SHP77 treated with DMSO at 0.1 percent for 48 hours (cell line): ENCODE measurements around the gene SRRM2.
A peak's percentile ranks its signal among the peaks of the same experiment; 100 is the strongest.

ENCODE experiments used
- DNase-seq: peaks from one replicate; lab custom pipeline; 2025; lab: John Stamatoyannopoulos, UW

SRRM2 gene

DNA sequence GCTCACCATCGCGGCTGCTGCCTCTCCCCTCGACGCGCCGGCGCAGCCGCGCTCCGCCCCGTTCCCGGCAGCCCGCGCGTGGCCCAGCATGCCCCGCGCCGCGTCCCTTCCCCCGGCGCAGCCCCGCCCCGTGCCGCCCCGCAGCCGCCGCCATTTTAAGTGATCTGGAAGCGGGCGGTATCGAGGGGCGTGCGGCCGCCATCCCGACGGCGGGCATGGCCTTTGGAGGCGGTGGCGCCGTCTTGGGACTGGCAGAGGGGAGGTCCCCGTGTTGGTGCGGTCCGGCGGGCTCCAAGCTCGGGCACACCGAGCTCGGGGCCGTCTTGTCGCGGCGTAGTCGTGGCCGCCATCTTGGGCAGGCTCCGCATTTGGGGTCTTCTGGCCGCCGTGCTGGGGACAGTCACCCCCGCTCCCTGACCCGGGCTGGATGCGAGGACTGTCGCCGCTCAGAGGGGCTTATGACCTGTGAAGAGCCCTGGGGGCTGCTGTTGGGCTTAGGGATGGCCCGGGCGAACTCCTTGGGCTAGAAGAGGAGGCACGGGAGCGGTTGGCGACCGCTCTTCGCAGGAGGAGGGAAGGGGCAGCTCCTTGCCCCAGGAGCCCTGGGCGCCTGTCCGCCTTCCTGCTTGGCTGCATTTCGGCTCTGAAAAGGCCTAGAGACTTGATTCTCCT lies 24.9 kb downstream of the SRRM2 start, which contains the start of gene ELOB:
Gene ELOB (minus strand): TSS at position 50 of the 672 bp plus-strand sequence. CDS start 41 bp downstream, at position 9.
- DNase-seq: peak; percentile 61

DNA sequence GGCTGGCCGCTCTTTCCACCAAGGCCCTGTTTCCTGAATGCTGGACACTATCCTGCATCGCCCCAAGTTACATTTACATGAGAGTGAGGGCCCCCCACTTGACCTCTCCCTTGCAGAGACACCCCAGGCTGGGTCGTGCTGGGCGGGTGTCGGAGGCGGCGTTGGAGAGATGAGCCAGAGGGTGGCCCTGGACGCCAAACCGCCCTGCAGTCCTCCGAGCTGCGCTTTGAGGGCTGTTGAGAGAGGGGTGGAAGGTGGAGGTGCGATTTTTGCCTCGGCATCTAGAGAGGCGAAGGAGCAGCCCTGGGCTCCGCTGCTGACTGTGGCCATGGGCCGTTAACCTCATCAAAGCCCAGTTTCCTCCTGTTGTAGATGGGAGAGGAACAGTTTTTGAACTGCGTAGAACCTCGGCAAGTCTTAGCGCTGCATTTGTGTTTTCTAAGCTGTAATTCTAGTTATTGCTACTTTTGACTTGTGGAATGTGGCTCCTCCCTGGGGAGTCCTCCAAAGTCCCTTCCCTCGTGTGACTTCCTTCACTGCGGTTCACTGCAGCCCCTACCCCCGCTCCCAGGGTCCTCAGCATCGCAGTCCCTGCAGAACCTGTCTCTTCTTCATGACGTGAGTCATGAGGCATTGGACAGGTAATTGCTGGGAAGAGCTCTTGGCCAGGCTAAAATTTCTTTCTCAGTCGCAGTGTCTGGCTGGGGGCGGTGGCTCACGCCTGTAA lies 25.6 kb downstream of the SRRM2 start:
- no peak for DNase-seq

DNA sequence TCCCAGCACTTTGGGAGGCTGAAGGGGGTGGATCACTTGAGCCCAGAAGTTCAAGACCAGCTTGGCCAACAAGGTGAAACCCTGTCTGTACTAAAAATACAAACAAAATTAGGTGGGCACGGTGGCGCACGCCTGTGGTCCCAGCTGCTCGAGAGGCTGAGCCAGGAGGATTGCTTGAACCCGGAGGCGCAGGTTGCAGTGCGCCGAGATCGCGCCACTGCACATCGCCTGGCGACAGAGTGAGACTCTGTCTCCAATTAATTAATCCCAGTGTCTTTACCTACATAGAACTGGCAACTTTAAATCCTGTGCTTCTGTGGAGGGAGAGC lies 26.2 kb downstream of the SRRM2 start:
- no peak for DNase-seq

DNA sequence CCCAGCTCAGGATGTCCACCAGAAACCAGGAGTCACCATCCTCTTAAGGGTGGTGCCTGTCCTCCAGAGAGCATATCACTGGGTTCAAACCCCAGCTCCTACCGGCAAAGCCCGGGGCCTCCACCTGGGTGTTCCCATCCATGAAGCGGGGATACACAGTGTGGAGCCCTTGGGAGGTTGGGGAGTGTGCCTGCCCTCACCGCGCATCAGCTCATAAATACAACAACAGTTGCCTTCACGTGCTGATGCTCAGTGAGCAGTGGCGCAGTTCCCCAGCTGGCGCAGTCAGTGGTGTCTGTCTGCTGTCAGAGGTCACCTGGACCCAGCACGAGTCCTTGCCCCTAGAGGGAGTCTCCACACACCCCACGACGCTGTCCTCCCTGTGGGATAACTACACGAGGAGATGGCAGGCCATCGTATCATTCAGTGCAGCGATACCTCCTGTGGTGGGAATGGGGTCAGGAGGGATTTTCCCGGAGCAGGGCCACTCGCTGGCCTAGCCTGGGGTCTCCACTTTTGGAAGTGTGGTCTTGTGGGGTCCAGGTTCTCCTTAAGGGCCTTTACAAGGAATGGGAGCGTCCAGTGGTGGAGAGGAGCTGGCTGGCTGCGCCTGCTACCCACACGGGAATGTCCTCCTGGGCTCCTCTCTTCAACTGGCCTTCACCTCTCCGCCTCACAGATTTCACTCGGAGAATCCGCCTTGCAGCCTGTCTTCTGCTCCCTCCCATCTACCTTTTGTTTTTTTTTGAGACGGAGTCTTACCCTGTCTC lies 26.9 kb downstream of the SRRM2 start:
- no peak for DNase-seq

DNA sequence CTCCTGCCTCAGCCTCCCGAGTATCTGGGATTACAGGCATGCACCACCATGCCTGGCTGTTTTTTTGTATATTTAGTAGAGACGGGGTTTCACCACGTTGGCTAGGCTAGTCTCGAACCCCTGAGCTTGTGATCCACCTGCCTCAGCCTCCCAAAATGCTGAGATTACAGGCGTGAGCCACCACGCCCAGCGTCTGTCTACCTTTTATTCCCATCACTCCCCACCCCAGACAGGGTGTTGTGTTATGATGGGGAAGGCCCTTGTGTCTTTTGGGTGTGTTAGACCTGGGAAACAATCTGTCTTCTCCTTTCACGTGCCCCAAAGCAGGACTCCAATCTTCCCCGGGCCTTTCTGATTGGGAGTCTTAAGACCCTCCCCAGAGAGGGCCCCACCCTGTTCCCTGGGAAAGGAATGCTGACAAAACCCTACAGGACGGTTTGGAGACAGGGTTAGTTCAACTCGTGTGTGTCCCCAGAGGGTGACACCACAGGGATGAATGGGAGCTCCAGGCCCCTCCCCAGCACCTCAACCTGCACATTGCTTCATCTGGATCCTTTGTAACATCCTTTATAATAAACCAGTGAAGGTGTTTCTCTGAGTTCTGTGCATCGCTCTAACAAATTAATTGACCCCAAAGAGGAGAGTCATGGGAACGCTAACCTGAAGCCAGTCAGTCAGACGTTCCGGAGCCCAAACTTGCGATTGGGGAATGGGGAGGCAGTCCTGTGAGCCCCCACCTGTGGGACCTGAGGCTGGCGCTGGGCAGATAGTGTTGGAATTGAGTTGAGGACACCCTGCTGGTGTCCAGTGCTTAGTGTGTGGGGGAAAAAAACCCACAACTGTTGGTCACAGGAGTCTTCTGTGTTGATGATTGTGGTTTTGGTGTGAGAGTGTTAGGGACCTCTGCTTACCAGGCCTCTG lies 27.8 kb downstream of the SRRM2 start:
- no peak for DNase-seq

DNA sequence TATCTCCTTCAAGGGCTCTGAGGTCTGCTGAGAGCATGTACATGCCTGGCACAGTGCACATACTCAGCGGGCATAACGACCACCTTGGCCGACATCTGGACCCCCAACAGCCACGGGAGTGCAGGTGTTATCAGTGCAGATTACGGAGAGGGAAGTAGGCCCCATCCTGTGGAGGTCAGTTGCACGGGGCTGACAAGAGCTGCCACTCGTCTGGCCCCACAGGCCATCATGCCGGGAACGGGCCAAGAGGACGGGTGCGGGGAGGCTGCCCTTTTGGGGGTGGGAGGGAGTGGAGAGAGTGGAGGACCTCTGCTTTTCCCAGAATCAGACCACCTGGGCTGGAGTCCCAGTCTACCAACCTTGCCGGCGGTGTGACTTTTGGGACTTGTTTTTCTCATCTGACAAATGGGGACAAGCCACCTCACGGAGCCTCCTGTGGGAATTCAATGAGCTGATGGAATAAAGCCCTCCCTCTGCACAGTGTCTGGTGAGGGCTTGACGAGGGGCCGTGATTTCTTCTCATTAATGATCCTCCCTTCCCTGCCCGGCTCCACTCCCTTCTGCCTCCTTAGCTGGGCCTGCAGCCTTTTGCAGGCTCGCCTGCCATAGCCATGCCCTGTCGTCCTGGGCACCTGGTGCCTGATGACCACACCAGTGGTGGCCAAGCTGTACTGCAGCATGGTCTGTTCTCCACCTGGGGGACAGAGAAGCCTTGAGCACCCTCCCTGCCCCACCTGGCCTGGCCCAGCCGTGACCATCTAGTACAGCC lies 30.3 kb downstream of the SRRM2 start:
- DNase-seq: no peak

DNA sequence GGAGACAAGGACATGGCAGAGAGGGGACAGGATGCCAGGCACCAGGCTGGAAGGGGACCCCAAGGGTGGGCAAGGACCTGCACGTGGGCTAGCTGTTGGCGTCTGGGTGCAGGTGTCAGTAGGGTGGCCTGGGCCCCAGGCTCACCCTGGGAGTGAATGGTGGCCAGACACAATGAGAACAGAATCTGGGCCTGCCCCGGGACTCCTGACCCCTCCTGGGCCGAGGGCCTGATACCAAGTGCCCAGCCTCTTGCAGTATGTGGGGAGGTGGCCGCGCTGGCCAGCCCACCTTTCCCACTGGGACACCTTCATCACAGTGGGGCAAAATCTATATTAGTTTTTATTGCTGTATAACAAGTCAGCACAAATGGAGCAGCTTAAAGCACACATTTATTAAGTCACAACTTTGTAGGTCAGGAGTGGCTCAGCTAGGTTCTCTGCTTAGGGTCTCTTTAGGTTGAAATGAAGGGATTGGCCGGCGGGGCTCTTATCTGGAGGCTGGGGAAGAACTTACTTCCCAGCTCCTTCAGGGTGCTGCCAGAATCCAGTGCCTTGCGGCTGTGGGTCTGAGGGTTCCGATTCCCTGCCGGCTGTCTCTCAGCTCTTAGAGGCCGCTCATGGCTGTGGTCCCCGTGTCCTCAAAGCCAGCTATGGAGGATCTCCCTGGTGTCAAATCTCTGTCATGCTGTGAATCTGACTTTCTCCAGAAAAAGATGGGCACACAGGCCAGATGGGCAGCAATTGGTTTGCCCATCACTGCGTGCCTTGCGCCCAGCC lies 31.3 kb downstream of the SRRM2 start:
- DNase-seq: no peak

DNA sequence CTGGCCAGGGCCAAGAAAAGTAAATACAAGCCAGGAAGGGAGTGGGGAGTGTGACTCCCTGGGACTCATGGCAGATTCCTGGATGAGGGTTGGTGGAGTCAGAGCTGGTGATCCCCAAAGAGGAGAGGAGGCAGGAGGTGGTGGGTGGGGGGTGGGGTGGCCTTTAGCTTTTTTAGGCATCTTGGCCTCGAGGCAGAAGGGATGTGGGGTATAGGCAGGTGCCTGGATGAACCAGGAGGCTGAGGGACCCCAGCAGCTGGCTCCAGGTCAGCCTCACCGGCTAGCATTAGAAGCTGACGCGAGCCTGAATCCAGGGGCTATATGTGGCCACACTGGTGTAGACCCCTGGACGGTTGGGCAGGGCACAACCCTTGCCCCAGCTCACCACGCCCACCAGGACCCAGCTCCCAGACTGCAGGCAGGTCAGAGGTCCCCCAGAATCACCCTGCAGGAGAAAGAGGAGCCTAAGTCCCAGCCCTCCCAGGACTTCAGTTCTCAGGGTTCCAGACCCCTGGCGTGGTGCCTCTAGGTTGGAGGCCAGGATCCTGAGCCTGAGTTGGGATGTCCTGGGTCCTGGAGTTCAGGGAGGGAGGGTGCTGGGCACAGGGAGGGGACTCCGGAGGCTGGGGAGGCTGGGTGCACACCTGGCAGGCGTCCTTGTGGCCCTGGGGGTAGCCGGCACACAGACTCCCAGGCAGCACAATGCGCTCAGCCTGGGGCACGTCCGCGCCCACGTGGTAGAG lies 32.1 kb downstream of the SRRM2 start:
- DNase-seq: no peak

DNA sequence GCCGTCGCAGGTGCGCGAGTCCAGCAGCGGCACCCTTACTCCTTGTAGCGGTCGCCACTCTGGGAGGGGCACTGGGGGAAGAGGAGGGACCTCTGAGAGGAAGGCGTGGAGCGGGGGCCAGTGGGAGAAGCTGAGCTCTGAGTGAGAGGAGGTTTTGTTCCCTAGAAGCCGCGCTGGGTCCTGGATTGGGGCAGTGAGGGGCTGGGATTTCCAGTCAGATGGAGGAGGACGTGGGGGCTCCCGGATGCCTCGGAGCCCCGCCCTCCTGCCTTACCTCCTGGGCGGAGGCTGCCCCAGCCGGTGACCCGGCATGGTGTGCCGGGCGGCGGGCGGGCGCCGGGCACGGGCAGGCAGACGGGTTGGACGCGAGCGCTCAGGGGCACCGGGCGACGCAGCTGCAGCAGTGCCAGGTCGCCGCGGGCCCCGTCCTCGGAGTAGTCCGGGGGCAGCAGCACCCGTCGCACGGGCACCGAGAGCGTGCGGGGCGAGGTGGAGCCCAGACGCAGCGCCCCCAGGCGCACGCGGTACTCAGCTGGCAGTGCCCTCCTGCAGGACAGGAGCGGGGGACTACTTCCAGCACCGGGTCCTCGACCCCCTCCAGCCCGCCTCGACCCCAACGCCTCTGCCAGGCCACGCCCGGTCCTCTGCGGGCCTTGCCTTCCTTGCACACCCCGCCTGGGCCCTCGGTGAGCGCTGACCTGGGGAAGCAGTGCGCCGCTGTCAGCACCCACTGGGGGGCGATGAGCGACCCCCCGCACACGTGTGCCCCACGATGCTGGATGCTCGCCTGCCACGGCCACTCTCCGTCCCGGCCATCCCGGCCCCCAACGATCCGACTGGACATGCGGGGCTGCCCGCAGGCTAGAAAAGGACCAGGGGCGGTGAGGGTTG lies 32.9 kb downstream of the SRRM2 start:
- DNase-seq: no peak

DNA sequence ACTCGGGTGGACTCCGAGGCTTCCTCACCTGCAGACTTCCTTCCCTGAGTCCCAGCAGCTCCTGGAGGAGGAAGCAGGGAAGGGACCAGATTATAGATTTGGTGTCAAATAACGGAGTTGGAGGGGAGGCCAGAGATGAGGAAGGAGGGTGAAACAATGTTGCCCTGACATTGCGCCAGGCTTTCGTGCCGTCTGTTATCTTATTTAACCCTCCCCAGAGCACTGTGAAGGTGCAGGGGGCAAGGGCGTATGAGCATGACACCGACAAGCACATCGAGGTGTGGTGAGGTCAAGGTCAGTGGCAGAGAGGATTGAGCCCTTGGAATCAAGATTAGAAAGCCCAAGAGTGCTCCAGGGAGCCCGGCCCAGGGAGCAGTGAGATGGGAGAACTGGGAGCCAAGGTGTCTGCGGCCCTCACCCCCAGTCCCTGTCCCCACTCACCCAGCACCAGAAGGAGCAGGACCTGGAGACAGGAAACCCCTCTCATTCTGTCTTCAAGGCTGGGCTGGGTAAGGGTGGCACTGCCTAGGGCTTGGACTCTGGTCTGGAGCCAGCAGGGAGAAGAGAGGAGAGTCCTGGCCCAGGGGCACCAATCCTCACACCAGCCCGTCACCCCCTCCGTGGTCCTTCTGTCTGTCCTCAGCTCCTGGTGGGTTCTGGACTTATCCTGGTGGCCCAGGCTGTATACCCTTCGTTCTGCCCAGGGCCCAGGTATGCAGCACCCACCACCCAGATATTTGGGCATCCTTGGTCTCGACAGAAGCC lies 33.8 kb downstream of the SRRM2 start:
- DNase-seq: no peak

DNA sequence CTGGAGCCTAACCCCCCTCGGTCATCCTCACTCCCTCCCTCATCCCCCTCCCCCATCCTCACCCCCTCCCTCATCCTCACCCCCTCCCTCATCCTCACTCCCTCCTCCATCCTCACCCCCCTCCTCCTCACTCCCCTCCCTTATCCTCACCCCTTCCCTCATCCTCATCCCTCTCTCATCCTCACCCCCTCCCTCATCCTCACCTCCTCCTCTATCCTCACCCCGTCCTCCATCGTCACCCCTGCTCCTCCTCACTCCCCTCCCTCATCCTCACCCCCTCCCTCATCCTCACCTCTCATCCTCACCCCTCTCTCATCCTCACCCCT lies 34.4 kb downstream of the SRRM2 start:
- DNase-seq: no peak

DNA sequence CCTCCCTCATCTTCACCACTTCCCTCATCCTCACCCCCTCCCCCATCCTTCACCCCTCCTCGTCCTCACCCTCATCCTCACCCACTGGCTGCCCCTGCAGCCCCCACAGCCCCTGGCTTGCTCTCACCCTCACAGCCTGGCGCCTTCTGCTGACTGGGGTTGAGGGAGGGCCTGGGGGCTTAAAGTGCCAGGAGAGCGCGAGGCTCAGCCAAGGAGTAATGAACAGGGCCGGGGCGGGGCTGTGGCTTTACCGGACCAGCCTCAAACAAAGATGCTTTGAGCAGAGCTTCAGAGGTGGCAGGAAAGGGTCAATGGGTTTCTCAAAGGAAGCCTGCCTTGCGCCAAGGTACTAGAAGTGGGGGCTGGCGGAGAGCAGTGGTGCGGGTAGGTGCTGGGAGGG lies 35.0 kb downstream of the SRRM2 start, which contains the start of gene PRSS33:
Gene PRSS33 (minus strand): TSS at position 155 of the 400 bp plus-strand sequence. CDS start 1,013 bp downstream, outside the sequence.
- DNase-seq: no peak

DNA sequence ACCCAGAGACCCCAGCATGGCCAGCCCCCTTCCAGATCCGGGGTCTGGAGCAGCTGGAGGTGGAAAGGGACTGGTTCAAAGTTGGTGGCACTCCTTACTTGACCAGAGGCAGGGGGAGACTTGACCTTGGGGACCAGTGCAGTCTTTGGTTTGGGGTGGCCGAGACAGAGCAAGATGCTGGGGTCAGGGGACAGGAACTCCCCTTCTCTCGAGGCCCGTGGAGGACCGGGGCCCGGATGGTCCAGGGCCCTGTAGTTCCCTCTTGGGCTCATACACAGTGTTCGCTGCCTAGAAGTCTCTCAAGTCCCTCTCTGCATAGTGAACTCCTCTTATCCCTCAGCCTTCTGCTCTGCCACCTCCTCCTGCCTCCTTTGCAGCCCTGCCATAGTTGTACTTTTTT lies 35.5 kb downstream of the SRRM2 start:
- no peak for DNase-seq

DNA sequence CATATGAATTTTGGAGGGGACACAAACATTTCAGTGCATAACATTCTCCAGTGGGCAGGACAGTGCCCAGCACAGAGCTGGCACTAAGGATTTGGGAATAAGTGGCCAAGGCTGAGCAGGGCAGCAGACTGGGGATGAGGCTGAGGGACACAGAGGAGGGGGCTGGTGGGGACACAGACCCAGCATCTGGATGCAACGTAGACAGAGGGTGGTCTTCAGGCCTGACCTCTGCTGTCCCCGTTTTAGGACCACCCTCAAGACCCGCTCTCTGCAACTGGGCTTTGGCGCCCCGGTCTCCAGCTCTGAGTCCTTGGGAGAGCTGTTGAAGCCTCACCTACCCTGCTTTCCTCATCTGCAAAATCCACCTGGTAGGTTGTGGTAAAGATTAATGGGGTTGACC lies 38.2 kb downstream of the SRRM2 start:
- DNase-seq: no peak

DNA sequence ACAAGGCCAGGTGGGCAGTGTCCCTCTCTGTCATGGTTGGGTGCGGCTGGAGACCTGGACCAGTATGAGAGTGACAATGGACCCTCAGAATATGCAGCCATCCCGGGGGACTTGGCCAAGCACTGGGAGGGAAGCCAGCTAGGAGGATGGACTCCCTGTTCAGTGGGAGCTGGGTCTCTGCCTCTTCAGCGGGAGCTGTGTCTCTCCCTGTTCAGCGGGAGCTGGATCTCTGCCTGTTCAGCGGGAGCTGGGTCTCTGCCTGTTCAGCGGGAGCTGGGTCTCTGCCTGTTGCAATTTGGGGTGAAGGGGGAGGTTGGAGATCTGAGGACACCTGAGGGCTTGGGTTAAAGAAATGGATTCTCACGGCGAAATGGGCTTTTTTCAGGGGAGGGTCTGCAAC lies 38.7 kb downstream of the SRRM2 start:
- DNase-seq: no peak

DNA sequence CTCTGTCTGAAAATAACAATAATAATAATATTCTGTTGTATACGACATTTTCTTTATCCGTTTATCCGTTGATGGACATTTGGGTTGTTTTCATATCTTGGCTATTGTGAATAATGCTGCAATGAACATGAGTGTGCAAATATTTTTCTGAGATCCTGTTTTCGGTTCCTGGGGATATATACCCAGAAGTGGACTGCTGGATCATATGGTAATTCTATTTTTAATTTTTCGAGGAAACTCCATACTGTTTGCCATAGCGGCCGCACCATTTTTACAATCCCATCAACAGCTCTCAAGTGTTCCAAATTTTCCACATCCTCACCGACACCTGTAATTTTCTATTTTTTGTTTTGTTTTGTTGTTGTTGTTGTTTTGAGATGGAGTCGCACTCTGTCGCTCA lies 40.5 kb downstream of the SRRM2 start:
- no peak for DNase-seq

DNA sequence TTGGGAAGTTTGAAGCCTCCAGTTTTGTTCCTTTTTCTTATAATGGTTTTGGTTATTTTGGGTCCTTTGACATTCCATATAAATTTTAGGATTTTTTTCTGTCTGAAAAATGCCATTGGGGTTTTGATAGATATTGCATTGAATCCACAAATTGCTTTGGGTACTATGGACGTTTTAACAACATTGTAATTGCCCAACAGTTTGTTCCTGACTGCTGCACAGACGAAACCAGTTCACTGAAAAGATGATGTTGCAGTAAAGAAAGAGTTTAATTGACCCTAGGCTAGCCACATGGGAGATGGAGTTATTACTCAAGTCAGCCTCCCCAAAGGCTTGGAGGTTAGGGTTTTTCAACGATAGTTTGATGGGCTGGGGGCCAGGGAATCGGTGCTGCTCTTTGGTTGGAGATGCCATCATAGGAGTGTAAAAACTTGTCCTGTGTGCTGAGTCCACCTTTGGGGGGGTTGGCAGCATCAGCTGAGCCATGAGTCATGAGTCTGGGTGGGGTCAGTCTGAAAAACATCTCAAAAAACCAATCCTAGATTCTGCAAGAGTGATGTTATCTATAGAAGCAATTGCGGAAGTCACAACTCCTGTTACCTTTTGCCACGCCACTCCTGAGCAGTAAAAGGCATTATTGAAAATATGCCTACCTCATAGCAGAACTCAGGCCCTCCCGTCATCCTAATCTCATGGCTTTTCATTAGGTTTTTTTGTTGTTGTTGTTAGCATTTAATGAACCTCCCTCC lies 43.1 kb downstream of the SRRM2 start:
- no peak for DNase-seq
